NCI-H69 (cell line): Measurements from ENCODE around the gene USH1C.
A peak's percentile ranks its signal among the peaks of the same experiment; 100 is the strongest.

ENCODE experiments used
- DNase-seq: peaks from one replicate; lab custom pipeline; 2025; lab: John Stamatoyannopoulos, UW

Gene USH1C

GRCh38 chr11:17570034-17570433 is 25.8 kb upstream of the USH1C start:
- DNase-seq: no peak

- no peak for DNase-seq
Observed at GRCh38 chr11:17568944-17569343, 24.7 kb upstream of the USH1C start.

- peak; percentile 11 for DNase-seq
Observed at GRCh38 chr11:17564687-17565042, 20.4 kb upstream of the USH1C start.

GRCh38 chr11:17563961-17564686 is 19.9 kb upstream of the USH1C start:
- DNase-seq: no peak

- DNase-seq: peak; percentile 18
Observed at GRCh38 chr11:17563231-17563646, 19.0 kb upstream of the USH1C start.

- no peak for DNase-seq
Observed at GRCh38 chr11:17561526-17561925, 17.3 kb upstream of the USH1C start.

- DNase-seq: no peak
Observed at GRCh38 chr11:17561111-17561415, 16.8 kb upstream of the USH1C start.

GRCh38 chr11:17560281-17561110 is 16.3 kb upstream of the USH1C start:
- DNase-seq: no peak

- no peak for DNase-seq
Observed at GRCh38 chr11:17559341-17560087, 15.3 kb upstream of the USH1C start.

- DNase-seq: no peak
Observed at GRCh38 chr11:17558916-17559315, 14.7 kb upstream of the USH1C start.

GRCh38 chr11:17558025-17558780 is 14.0 kb upstream of the USH1C start:
- no peak for DNase-seq

GRCh38 chr11:17556999-17557398 is 12.8 kb upstream of the USH1C start:
- no peak for DNase-seq

GRCh38 chr11:17554487-17554886 is 10.3 kb upstream of the USH1C start:
- DNase-seq: no peak

GRCh38 chr11:17553249-17553546 is 9.0 kb upstream of the USH1C start:
- DNase-seq: no peak

GRCh38 chr11:17552392-17553248 is 8.4 kb upstream of the USH1C start:
- DNase-seq: no peak

- no peak for DNase-seq
Observed at GRCh38 chr11:17552041-17552355, 7.8 kb upstream of the USH1C start.

- no peak for DNase-seq
Observed at GRCh38 chr11:17551347-17552040, 7.3 kb upstream of the USH1C start.

GRCh38 chr11:17550450-17551346 is 6.5 kb upstream of the USH1C start:
- peak; percentile 8 for DNase-seq

- DNase-seq: no peak
Observed at GRCh38 chr11:17548444-17548843, 4.2 kb upstream of the USH1C start.

- peak; percentile 15 for DNase-seq
Observed at GRCh38 chr11:17547932-17548331, 3.7 kb upstream of the USH1C start.
